ENCODE measurements around the gene CCDC88A. TPM values are rescaled to one million over a fixed set of nuclear protein-coding genes. Genes with fewer than 3 reads are reported as not detected.

CCDC88A gene
- total and polyA plus RNA-seq, 2 experiments from 2014 or later, result 144 to 169 TPM

DNA sequence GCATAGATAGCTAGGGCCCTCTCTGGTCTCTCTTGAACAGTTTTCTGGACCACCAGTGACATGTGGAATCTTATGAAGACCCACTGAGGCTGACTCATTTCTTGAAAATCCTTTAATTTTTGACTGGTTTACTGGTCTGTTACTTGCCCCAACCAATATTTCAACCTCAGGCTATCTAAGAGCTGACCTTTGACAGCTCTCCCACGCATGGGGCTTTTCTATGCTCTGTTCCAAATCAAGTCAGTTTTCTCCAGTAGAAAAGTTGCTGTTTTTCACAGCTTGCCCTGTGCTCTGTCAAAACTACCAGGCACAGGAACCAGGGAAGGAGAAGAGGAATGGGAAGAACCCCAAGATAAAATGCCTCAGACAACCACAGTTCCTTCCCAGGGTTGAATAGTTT is 104.7 kb downstream of the CCDC88A start:
- no peaks in the 10 kb centered on the region for H3K9me2 ChIP-seq (ENCODE audit: insufficient read depth)
- TF ChIP-seq, protein P1, sequence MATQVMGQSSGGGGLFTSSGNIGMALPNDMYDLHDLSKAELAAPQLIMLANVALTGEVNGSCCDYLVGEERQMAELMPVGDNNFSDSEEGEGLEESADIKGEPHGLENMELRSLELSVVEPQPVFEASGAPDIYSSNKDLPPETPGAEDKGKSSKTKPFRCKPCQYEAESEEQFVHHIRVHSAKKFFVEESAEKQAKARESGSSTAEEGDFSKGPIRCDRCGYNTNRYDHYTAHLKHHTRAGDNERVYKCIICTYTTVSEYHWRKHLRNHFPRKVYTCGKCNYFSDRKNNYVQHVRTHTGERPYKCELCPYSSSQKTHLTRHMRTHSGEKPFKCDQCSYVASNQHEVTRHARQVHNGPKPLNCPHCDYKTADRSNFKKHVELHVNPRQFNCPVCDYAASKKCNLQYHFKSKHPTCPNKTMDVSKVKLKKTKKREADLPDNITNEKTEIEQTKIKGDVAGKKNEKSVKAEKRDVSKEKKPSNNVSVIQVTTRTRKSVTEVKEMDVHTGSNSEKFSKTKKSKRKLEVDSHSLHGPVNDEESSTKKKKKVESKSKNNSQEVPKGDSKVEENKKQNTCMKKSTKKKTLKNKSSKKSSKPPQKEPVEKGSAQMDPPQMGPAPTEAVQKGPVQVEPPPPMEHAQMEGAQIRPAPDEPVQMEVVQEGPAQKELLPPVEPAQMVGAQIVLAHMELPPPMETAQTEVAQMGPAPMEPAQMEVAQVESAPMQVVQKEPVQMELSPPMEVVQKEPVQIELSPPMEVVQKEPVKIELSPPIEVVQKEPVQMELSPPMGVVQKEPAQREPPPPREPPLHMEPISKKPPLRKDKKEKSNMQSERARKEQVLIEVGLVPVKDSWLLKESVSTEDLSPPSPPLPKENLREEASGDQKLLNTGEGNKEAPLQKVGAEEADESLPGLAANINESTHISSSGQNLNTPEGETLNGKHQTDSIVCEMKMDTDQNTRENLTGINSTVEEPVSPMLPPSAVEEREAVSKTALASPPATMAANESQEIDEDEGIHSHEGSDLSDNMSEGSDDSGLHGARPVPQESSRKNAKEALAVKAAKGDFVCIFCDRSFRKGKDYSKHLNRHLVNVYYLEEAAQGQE (IDR thresholded peaks at IDR 0.05; ENCODE audit: unreplicated experiment), result no peak
- TF ChIP-seq NANOG (IDR thresholded peaks at IDR 0.05; ENCODE audit: borderline replicate concordance), result no peak
- no peak for TF ChIP-seq JUNB (IDR thresholded peaks at IDR 0.05; ENCODE audit: unreplicated experiment)
- TF ChIP-seq, protein P2, sequence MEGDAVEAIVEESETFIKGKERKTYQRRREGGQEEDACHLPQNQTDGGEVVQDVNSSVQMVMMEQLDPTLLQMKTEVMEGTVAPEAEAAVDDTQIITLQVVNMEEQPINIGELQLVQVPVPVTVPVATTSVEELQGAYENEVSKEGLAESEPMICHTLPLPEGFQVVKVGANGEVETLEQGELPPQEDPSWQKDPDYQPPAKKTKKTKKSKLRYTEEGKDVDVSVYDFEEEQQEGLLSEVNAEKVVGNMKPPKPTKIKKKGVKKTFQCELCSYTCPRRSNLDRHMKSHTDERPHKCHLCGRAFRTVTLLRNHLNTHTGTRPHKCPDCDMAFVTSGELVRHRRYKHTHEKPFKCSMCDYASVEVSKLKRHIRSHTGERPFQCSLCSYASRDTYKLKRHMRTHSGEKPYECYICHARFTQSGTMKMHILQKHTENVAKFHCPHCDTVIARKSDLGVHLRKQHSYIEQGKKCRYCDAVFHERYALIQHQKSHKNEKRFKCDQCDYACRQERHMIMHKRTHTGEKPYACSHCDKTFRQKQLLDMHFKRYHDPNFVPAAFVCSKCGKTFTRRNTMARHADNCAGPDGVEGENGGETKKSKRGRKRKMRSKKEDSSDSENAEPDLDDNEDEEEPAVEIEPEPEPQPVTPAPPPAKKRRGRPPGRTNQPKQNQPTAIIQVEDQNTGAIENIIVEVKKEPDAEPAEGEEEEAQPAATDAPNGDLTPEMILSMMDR (conservative IDR thresholded peaks at IDR 0.05; ENCODE audit: low read depth in 2 of 2), result no peak
- TF ChIP-seq, protein P3, sequence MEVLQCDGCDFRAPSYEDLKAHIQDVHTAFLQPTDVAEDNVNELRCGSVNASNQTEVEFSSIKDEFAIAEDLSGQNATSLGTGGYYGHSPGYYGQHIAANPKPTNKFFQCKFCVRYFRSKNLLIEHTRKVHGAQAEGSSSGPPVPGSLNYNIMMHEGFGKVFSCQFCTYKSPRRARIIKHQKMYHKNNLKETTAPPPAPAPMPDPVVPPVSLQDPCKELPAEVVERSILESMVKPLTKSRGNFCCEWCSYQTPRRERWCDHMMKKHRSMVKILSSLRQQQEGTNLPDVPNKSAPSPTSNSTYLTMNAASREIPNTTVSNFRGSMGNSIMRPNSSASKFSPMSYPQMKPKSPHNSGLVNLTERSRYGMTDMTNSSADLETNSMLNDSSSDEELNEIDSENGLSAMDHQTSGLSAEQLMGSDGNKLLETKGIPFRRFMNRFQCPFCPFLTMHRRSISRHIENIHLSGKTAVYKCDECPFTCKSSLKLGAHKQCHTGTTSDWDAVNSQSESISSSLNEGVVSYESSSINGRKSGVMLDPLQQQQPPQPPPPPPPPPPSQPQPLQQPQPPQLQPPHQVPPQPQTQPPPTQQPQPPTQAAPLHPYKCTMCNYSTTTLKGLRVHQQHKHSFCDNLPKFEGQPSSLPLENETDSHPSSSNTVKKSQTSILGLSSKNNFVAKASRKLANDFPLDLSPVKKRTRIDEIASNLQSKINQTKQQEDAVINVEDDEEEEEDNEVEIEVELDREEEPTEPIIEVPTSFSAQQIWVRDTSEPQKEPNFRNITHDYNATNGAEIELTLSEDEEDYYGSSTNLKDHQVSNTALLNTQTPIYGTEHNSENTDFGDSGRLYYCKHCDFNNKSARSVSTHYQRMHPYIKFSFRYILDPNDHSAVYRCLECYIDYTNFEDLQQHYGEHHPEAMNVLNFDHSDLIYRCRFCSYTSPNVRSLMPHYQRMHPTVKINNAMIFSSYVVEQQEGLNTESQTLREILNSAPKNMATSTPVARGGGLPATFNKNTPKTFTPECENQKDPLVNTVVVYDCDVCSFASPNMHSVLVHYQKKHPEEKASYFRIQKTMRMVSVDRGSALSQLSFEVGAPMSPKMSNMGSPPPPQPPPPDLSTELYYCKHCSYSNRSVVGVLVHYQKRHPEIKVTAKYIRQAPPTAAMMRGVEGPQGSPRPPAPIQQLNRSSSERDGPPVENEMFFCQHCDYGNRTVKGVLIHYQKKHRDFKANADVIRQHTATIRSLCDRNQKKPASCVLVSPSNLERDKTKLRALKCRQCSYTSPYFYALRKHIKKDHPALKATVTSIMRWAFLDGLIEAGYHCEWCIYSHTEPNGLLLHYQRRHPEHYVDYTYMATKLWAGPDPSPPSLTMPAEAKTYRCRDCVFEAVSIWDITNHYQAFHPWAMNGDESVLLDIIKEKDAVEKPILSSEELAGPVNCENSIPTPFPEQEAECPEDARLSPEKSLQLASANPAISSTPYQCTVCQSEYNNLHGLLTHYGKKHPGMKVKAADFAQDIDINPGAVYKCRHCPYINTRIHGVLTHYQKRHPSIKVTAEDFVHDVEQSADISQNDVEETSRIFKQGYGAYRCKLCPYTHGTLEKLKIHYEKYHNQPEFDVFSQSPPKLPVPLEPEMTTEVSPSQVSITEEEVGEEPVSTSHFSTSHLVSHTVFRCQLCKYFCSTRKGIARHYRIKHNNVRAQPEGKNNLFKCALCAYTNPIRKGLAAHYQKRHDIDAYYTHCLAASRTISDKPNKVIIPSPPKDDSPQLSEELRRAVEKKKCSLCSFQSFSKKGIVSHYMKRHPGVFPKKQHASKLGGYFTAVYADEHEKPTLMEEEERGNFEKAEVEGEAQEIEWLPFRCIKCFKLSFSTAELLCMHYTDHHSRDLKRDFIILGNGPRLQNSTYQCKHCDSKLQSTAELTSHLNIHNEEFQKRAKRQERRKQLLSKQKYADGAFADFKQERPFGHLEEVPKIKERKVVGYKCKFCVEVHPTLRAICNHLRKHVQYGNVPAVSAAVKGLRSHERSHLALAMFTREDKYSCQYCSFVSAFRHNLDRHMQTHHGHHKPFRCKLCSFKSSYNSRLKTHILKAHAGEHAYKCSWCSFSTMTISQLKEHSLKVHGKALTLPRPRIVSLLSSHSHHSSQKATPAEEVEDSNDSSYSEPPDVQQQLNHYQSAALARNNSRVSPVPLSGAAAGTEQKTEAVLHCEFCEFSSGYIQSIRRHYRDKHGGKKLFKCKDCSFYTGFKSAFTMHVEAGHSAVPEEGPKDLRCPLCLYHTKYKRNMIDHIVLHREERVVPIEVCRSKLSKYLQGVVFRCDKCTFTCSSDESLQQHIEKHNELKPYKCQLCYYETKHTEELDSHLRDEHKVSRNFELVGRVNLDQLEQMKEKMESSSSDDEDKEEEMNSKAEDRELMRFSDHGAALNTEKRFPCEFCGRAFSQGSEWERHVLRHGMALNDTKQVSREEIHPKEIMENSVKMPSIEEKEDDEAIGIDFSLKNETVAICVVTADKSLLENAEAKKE (CRISPR knock-in tag; IDR thresholded peaks at IDR 0.05), result no peak
- TF ChIP-seq POLR2AphosphoS5 (IDR thresholded peaks at IDR 0.05; ENCODE audit: low read depth), result no peak
- no peak for TF ChIP-seq ZNF114 (CRISPR knock-in tag; IDR thresholded peaks at IDR 0.05)
- TF ChIP-seq STAT1 (IDR thresholded peaks at IDR 0.05; ENCODE audit: unreplicated experiment), result no peak
- TF ChIP-seq CREB1 (CRISPR knock-in tag; IDR thresholded peaks at IDR 0.05; ENCODE audit: low read depth), result no peak
- no peak for TF ChIP-seq ZNF331 (CRISPR knock-in tag; IDR thresholded peaks at IDR 0.05; ENCODE audit: low read depth)
- TF ChIP-seq EZH2 (IDR thresholded peaks at IDR 0.05; ENCODE audit: low read depth, unreplicated experiment), result no peak
- TF ChIP-seq EZH2phosphoT487 (IDR thresholded peaks at IDR 0.05; ENCODE audit: unreplicated experiment), result no peak
- Mint-ChIP-seq H3K36me3 (ENCODE audit: low read depth) (peaks cover 36% of the 10 kb centered on the region), H3K27me3 (ENCODE audit: insufficient read depth, low read depth, poor library complexity) (no peaks in the 10 kb centered on the region), H3K4me1 (no peaks in the 10 kb centered on the region), H3K9me3 (no peaks in the 10 kb centered on the region), H3K4me3 (no peak overlapping the region), H3K27ac (no peak overlapping the region)
- peaks cover 49% of the 10 kb centered on the region for H3K36me3 ChIP-seq (ENCODE audit: insufficient read depth)
- no peaks in the 10 kb centered on the region; the same call in 1 of the 2 replicates for H4K20me1 ChIP-seq (replicated peaks; ENCODE audit: insufficient read depth)
- H3K4me2 ChIP-seq, result no peak overlapping the region
- no peaks in the 10 kb centered on the region for H3K27me3 ChIP-seq (ENCODE audit: insufficient read depth)
- no peaks in the 10 kb centered on the region for H3K79me2 ChIP-seq (replicated peaks; ENCODE audit: insufficient read depth)
- no peak for ATAC-seq
- no peak overlapping the region for H3K4me3 ChIP-seq
- H3K27ac ChIP-seq (ENCODE audit: low read depth), result no peak overlapping the region
- no peaks in the 10 kb centered on the region for H3K4me1 ChIP-seq (ENCODE audit: insufficient read depth)
- DNase-seq (ENCODE audit: low spot score), result no peak
- H2AFZ ChIP-seq, result no peak overlapping the region
- no peaks in the 10 kb centered on the region for H3F3A ChIP-seq (replicated peaks; ENCODE audit: low read depth)
